ENCODE measurements around the gene CAP1. TPM values are rescaled to one million over a fixed set of nuclear protein-coding genes. Genes with fewer than 3 reads are reported as not detected.

Gene CAP1
- total RNA-seq, 1 donor, result 671 TPM

GRCh38 chr1:40017951-40018575 is 22.5 kb upstream of the CAP1 start:
- no peak overlapping the region for H3K4me3 ChIP-seq (ENCODE audit: low read depth, low read length)
- DNase-seq (ENCODE audit: low read depth), result no peak
- no peak for TF ChIP-seq CTCF (IDR thresholded peaks at IDR 0.05; ENCODE audit: insufficient read depth, low read depth, low read length)

- DNase-seq (ENCODE audit: low read depth), result no peak
- no peak for TF ChIP-seq CTCF (IDR thresholded peaks at IDR 0.05; ENCODE audit: insufficient read depth, low read depth, low read length)
- no peak overlapping the region for H3K4me3 ChIP-seq (ENCODE audit: low read depth, low read length)
Observed at GRCh38 chr1:40020447-40021085, 20.0 kb upstream of the CAP1 start.

GRCh38 chr1:40023379-40023944 is 17.1 kb upstream of the CAP1 start:
- no peak for DNase-seq (ENCODE audit: low read depth)
- TF ChIP-seq CTCF (IDR thresholded peaks at IDR 0.05; ENCODE audit: insufficient read depth, low read depth, low read length), result no peak
- H3K4me3 ChIP-seq (ENCODE audit: low read depth, low read length), result no peak overlapping the region

GRCh38 chr1:40024671-40025070 is 15.9 kb upstream of the CAP1 start:
- no peak overlapping the region for H3K4me3 ChIP-seq (ENCODE audit: low read depth, low read length)
- no peak for DNase-seq (ENCODE audit: low read depth)
- no peak for TF ChIP-seq CTCF (IDR thresholded peaks at IDR 0.05; ENCODE audit: insufficient read depth, low read depth, low read length)

- no peak for DNase-seq (ENCODE audit: low read depth)
- TF ChIP-seq CTCF (IDR thresholded peaks at IDR 0.05; ENCODE audit: insufficient read depth, low read depth, low read length), result no peak
- no peak overlapping the region for H3K4me3 ChIP-seq (ENCODE audit: low read depth, low read length)
Observed at GRCh38 chr1:40027647-40028046, 12.9 kb upstream of the CAP1 start.

GRCh38 chr1:40029608-40030007 is 10.9 kb upstream of the CAP1 start:
- no peak for DNase-seq (ENCODE audit: low read depth)
- no peak for TF ChIP-seq CTCF (IDR thresholded peaks at IDR 0.05; ENCODE audit: insufficient read depth, low read depth, low read length)
- no peak overlapping the region for H3K4me3 ChIP-seq (ENCODE audit: low read depth, low read length)

Measured in fibroblast of villous mesenchyme (primary cell).